Dermis blood vessel endothelial cell (primary cell): ENCODE data around the gene DDX51. TPM values are rescaled to one million over a fixed set of nuclear protein-coding genes. Genes with fewer than 3 reads are reported as not detected.

Experiments used
- DNase-seq: peaks from one replicate; pipeline ENCODE4 v3.0.0; 2010
- total RNA-seq: library from RNA; depleted of rRNA; stranded (reverse); fragments of >200 nt; gene quantifications from 2 replicates; pipeline ENCODE4 v1.2.3, GENCODE V29; 2014

Gene DDX51
- total RNA-seq, 1 donor from 2014 or later: 7.5 TPM

GRCh38 chr12:132179431-132180362 lies 35.6 kb upstream of the DDX51 start:
- DNase-seq: no peak

GRCh38 chr12:132178801-132179401 lies 34.8 kb upstream of the DDX51 start:
- DNase-seq: no peak

- DNase-seq: no peak
Measured at GRCh38 chr12:132178316-132178715, 34.2 kb upstream of the DDX51 start.

- DNase-seq: no peak
Measured at GRCh38 chr12:132176920-132177551, 32.9 kb upstream of the DDX51 start.

- DNase-seq: no peak
Measured at GRCh38 chr12:132176385-132176919, 32.3 kb upstream of the DDX51 start.

GRCh38 chr12:132175496-132176384 lies 31.6 kb upstream of the DDX51 start:
- no peak for DNase-seq

- DNase-seq: no peak
Measured at GRCh38 chr12:132174839-132175490, 30.8 kb upstream of the DDX51 start.

- no peak for DNase-seq
Measured at GRCh38 chr12:132174015-132174838, 30.1 kb upstream of the DDX51 start.

GRCh38 chr12:132173135-132174014 lies 29.3 kb upstream of the DDX51 start:
- no peak for DNase-seq

GRCh38 chr12:132172619-132173018 lies 28.5 kb upstream of the DDX51 start:
- DNase-seq: no peak

- DNase-seq: no peak
Measured at GRCh38 chr12:132171968-132172521, 27.9 kb upstream of the DDX51 start.

- no peak for DNase-seq
Measured at GRCh38 chr12:132171293-132171967, 27.3 kb upstream of the DDX51 start.

- no peak for DNase-seq
Measured at GRCh38 chr12:132170637-132171292, 26.6 kb upstream of the DDX51 start.

GRCh38 chr12:132170094-132170636 lies 26.0 kb upstream of the DDX51 start:
- DNase-seq: peak; percentile 16

- no peak for DNase-seq
Measured at GRCh38 chr12:132169376-132169775, 25.3 kb upstream of the DDX51 start.

- no peak for DNase-seq
Measured at GRCh38 chr12:132168311-132169031, 24.4 kb upstream of the DDX51 start.
